ENCODE data around the gene MED4. TPM values are rescaled to one million over a fixed set of nuclear protein-coding genes. Genes with fewer than 3 reads are reported as not detected.
"Not testable (repeated sequence)": the region's sequence is repeated elsewhere in the genome, so short reads cannot be mapped to it uniquely, and the experiment has no call there.

Gene MED4
- total RNA-seq, 1 donor from 2014 or later, result 50.4 TPM

GRCh38 chr13:48069573-48069972 lies 25.3 kb downstream of the MED4 start:
- no peak overlapping the region for H3K27ac Mint-ChIP-seq
- CTCF ChIA-PET, result no interaction called here
- H3K9me3 Mint-ChIP-seq, result peaks cover 19% of the 10 kb centered on the region
- ATAC-seq (ENCODE audit: low read depth), result no peak
- H3K27me3 Mint-ChIP-seq, result no peaks in the 10 kb centered on the region
- no peak for TF ChIP-seq CTCF (IDR thresholded peaks at IDR 0.05)
- POLR2A ChIA-PET, result no interaction called here
- peaks cover 2% of the 10 kb centered on the region for H3K4me1 Mint-ChIP-seq
- no peak for DNase-seq
- peaks cover 87% of the 10 kb centered on the region for H3K36me3 Mint-ChIP-seq (ENCODE audit: low read depth)
- H3K4me3 Mint-ChIP-seq, result no peak overlapping the region
- intact Hi-C loops (cut with micrococcal nuclease), result no loop called here

- ATAC-seq (ENCODE audit: low read depth), result no peak
- no peaks in the 10 kb centered on the region for H3K27me3 Mint-ChIP-seq
- DNase-seq, result no peak
- no peak overlapping the region for H3K27ac Mint-ChIP-seq
- peaks cover 19% of the 10 kb centered on the region for H3K9me3 Mint-ChIP-seq
- no peak overlapping the region for H3K4me3 Mint-ChIP-seq
- ChIA-PET POLR2A (no interaction called here), CTCF (no interaction called here)
- TF ChIP-seq CTCF (IDR thresholded peaks at IDR 0.05), result no peak
- peaks cover 2% of the 10 kb centered on the region for H3K4me1 Mint-ChIP-seq
- H3K36me3 Mint-ChIP-seq (ENCODE audit: low read depth), result peaks cover 81% of the 10 kb centered on the region
- intact Hi-C loops (cut with micrococcal nuclease), result no loop called here
Measured at GRCh38 chr13:48068952-48069351, 26.0 kb downstream of the MED4 start.

- TF ChIP-seq CTCF (IDR thresholded peaks at IDR 0.05), result no peak
- intact Hi-C loops (cut with micrococcal nuclease), result no loop called here
- Mint-ChIP-seq H3K9me3 (peaks cover 19% of the 10 kb centered on the region), H3K27me3 (no peaks in the 10 kb centered on the region), H3K36me3 (ENCODE audit: low read depth) (peaks cover 73% of the 10 kb centered on the region), H3K4me3 (no peak overlapping the region), H3K4me1 (peaks cover 2% of the 10 kb centered on the region), H3K27ac (no peak overlapping the region)
- ATAC-seq (ENCODE audit: low read depth) (no peak), DNase-seq (no peak)
- POLR2A ChIA-PET, result no interaction called here
- CTCF ChIA-PET, result no interaction called here
Measured at GRCh38 chr13:48068036-48068435, 26.9 kb downstream of the MED4 start.

- no peak for TF ChIP-seq CTCF (IDR thresholded peaks at IDR 0.05)
- no peak for ATAC-seq (ENCODE audit: low read depth)
- no peak overlapping the region for H3K4me3 Mint-ChIP-seq
- peaks cover 14% of the 10 kb centered on the region for H3K9me3 Mint-ChIP-seq
- no peak for DNase-seq
- H3K4me1 Mint-ChIP-seq, result no peaks in the 10 kb centered on the region
- no peak overlapping the region for H3K27ac Mint-ChIP-seq
- no peaks in the 10 kb centered on the region for H3K27me3 Mint-ChIP-seq
- H3K36me3 Mint-ChIP-seq (ENCODE audit: low read depth), result peaks cover 57% of the 10 kb centered on the region
- ChIA-PET CTCF (no interaction called here), POLR2A (no interaction called here)
- intact Hi-C loops (cut with micrococcal nuclease), result no loop called here
Measured at GRCh38 chr13:48066310-48066989, 28.5 kb downstream of the MED4 start.

GRCh38 chr13:48059951-48060350 lies 35.0 kb downstream of the MED4 start:
- H3K4me3 Mint-ChIP-seq, H3K27ac Mint-ChIP-seq: not testable (repeated sequence)

GRCh38 chr13:48058536-48058935 lies 36.4 kb downstream of the MED4 start:
- intact Hi-C loops (cut with micrococcal nuclease); ATAC-seq (ENCODE audit: low read depth); H3K9me3 Mint-ChIP-seq; H3K4me3 Mint-ChIP-seq; H3K4me1 Mint-ChIP-seq; H3K27me3 Mint-ChIP-seq; DNase-seq; CTCF ChIA-PET: not testable (repeated sequence)
- Mint-ChIP-seq H3K36me3 (ENCODE audit: low read depth) (peaks cover 25% of the 10 kb centered on the region), H3K27ac (peak overlapping the region; percentile 38)
- POLR2A ChIA-PET, result interaction anchor here (0.6 kb wide), 1 partner anchor 15 kb away, joined by 3 read pairs; no protein-coding TSS in a partner anchor

More at GRCh38 chr13:48059951-48060350, 35.0 kb downstream of the MED4 start:
- H3K27me3 Mint-ChIP-seq; H3K4me1 Mint-ChIP-seq; DNase-seq; CTCF ChIA-PET; ATAC-seq (ENCODE audit: low read depth); intact Hi-C loops (cut with micrococcal nuclease); POLR2A ChIA-PET; H3K9me3 Mint-ChIP-seq: not testable (repeated sequence)
- H3K36me3 Mint-ChIP-seq (ENCODE audit: low read depth), result peaks cover 20% of the 10 kb centered on the region

Measured in activated B cell treated with CpG ODN at 0.5 μM for 24 hours (primary cell).